ES-I3 (cell line): Measurements from ENCODE around the gene CERS6.

Source experiments
- H3K36me3 ChIP-seq: 2 replicates; pipeline ENCODE4 v1.6.1; 2013; ENCODE audit warnings: mild to moderate bottlenecking, low read length, control low read depth, moderate library complexity; ENCODE audit not compliant: insufficient read depth
- H3K4me1 ChIP-seq: 2 replicates; pipeline ENCODE4 v1.6.1; 2013; ENCODE audit warnings: mild to moderate bottlenecking, control low read depth, low read length; ENCODE audit not compliant: insufficient read depth
- H3K9ac ChIP-seq: 2 replicates; pipeline ENCODE4 v1.6.1; 2013; ENCODE audit warnings: low read depth, mild to moderate bottlenecking, low read length, moderate library complexity
- H3K9me3 ChIP-seq: 2 replicates; pipeline ENCODE4 v1.6.1; 2013; ENCODE audit warnings: mild to moderate bottlenecking, low read length, moderate library complexity; ENCODE audit not compliant: control insufficient read depth, insufficient read depth

CERS6 gene

DNA sequence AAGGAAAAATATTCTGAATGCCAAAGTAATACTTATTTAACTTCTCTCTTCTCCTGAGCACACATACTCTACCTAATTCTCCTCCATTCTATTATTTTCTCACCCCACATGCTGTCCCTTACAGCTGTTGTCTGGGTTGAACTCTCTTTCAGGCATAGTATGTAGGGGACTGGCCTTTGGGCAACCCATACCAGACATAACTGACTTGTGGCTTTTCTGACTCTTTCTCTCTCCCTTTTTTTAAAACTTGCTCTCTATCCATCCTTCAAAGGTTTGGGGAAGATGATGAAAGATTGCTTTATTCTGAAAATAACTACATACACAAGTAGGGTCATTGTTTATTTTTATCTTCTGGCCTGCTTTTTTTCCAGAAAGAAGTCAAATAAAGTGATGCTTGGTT is 276.4 kb downstream of the CERS6 start:
- H3K4me1 ChIP-seq: peaks cover 28% of the 10 kb centered on the region
- no peaks in the 10 kb centered on the region for H3K9me3 ChIP-seq
- no peaks in the 10 kb centered on the region for H3K36me3 ChIP-seq
- H3K9ac ChIP-seq: no peak overlapping the region

DNA sequence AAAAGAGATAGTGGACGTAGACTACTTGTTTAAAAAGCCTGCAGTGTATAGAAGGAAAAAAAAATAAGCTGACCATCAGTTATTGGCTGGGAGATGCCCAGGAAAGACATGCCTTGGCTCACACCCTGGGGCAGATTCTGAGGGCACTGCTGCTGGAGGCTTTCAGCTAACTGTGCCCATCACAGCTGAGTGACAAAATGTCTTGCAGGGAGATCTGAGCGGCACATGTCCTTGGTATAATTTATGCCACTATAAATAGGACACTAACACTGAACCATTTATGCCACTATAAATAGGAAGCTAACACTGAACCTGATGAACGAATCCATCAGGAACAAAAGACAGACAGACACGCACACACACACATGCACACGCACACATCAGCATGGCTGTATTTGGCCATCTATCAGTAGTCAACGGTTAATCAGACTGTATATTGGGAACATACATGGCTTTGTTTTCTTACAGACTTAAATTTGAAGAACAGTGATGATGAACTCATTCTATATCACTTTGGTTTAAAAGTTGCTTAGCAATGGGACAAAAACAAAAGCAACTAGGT is 278.2 kb downstream of the CERS6 start:
- Histone ChIP-seq H3K36me3 (no peaks in the 10 kb centered on the region), H3K9me3 (no peaks in the 10 kb centered on the region), H3K9ac (no peak overlapping the region), H3K4me1 (peaks cover 28% of the 10 kb centered on the region)

DNA sequence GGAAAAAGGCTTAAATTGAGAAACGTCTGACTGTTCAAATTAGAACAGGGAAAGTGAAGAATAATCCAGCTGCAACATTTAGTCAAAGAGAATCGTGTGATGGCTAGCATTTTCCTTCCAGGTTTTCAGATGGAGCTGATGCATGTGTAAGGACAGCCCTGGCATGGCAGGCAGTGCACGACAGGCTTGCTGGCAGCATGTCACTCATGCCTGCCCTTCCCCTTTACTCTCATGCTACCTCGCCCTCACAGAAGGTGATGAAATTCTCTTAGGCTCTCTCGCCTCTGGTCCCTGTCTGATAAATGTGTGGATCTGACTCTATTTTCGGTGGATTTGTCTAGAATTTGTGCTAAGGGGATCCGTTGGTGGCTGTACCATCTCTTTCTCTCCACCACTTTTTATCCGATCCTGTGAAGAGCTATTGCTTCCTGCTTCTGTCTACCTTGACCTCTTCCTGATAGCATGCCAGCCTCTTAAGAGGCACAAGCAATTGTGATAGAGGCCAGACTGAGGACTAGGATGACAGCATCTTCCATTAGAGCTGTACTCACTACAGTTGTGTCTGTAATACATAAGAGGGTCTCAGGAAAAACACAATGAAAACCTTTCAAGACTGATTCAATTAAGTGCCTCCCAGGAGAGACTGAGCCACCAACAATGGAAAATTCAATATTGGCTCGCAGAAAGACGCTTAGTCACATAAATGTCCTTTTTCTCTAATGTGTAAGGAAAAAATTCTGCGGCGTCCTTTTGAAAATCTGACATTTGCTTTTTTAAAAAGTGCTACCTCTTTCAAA is 280.8 kb downstream of the CERS6 start:
- no peaks in the 10 kb centered on the region for H3K36me3 ChIP-seq
- peaks cover 5% of the 10 kb centered on the region; the same call in 1 of the 2 replicates for H3K4me1 ChIP-seq
- no peaks in the 10 kb centered on the region for H3K9me3 ChIP-seq
- H3K9ac ChIP-seq: no peak overlapping the region

DNA sequence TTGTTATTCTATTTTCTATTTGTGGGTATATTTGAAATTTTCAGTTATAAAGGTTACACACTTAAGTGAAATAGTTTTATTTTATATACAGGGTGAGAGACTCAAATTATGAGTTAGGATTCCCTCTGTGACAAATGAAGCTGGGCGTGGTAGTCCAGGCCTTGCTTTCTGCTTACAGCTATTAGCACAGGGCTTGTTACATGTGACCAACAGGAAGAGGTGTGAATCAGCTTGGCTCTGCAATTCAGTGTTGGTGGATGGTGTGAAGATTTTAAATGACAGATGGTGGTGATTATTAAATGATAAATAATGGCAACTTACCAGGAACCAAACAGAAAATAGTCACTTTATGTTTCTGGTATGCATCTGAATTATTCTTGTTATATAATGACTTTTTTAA is 282.0 kb downstream of the CERS6 start:
- no peaks in the 10 kb centered on the region for H3K36me3 ChIP-seq
- no peak overlapping the region for H3K9ac ChIP-seq
- H3K4me1 ChIP-seq: no peaks in the 10 kb centered on the region
- H3K9me3 ChIP-seq: no peaks in the 10 kb centered on the region

DNA sequence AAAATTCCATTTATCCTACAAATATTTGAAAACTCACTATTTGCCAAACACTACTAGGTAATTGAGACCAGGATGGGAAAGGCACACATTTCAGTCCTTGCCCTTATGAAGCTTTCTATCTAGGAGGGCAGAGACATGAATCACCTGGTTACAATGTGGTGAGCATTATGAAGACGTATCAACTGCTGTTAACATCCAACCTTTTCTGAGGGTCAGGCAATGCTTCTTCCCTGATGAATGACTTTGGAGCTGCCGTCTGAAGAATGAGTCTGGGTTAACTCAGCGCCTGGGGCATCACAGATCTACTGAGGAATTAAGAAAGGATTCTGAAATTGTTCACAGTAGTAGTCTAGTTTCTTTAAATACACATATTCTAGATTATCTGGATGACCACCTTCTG is 284.3 kb downstream of the CERS6 start:
- H3K36me3 ChIP-seq: no peaks in the 10 kb centered on the region

DNA sequence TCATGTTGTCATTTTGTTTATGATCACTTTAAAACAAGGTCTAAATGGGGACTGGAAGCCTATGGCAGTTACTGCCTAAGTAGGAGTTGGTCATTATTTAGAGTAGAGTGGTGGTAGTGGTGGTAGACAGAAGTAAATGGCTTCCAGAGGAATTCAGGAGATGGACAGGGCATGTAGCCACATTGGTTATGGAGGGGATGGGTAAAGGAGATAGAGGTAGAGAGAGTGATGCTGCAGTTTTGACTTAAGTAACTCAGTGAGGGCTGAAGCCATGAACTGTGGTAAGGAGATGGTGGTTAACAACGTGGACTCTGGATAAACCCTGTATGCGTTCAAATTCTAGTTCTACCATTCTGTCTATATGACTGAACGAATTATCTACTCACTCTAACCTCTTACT is 284.7 kb downstream of the CERS6 start:
- H3K4me1 ChIP-seq: no peaks in the 10 kb centered on the region
- H3K9me3 ChIP-seq: no peaks in the 10 kb centered on the region
- H3K9ac ChIP-seq: no peak overlapping the region
- no peaks in the 10 kb centered on the region for H3K36me3 ChIP-seq

More for the DNA sequence above, 284.3 kb downstream of the CERS6 start:
- no peaks in the 10 kb centered on the region for H3K4me1 ChIP-seq
- H3K9ac ChIP-seq: no peak overlapping the region
- H3K9me3 ChIP-seq: no peaks in the 10 kb centered on the region

DNA sequence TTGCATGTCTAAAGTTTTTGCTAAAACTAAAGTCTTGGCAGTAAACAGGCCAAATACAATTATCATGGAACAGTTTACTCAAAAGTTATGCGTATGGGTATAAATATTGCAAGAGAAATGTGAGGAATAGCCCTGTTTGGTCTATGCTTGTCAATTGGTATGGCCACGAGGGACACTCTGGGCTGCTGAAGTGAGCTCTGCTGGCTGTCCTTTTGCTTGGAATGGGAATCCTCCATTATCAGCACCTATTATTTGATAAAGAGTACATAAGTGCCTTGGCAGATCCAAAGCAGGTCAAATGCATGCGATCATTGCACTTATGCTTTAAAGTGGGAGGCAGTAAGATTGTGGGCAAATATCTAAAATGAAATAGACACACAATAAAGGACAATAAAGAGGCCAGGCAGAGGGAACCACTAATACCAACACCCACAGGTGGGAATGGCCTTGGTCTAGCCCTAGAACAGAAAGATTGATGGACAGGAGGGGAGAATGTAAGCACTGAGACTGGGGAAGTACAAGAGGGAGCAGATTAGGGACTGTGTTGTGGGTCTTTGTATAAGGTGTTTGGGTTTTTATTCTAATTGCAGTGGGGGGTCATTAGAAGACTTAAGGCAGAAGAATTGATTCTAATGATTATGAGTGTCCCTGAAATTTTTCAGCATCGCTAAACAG is 286.3 kb downstream of the CERS6 start:
- Histone ChIP-seq H3K9ac (no peak overlapping the region), H3K4me1 (no peaks in the 10 kb centered on the region), H3K9me3 (no peaks in the 10 kb centered on the region), H3K36me3 (no peaks in the 10 kb centered on the region)

DNA sequence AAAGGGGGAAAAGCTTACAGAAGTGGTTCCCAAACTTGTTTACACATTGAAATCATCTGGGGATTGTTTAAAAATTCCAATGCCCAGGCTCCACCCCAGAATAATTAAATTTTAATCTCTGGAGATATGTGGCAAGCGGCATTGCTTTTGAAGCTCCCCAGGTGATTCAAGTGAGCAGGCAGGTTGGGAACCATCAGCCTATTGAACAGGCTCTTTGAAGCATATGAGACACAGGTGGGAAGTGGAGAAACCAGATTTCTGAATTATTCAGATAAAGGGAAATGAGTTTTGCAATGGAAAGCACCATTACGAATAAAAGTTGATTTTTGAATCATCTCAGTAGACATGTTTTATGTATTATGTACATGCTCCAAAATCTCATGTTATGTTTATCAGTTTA is 288.8 kb downstream of the CERS6 start:
- no peaks in the 10 kb centered on the region for H3K36me3 ChIP-seq
- no peaks in the 10 kb centered on the region for H3K9me3 ChIP-seq
- H3K9ac ChIP-seq: no peak overlapping the region
- no peaks in the 10 kb centered on the region; the same call in 1 of the 2 replicates for H3K4me1 ChIP-seq

DNA sequence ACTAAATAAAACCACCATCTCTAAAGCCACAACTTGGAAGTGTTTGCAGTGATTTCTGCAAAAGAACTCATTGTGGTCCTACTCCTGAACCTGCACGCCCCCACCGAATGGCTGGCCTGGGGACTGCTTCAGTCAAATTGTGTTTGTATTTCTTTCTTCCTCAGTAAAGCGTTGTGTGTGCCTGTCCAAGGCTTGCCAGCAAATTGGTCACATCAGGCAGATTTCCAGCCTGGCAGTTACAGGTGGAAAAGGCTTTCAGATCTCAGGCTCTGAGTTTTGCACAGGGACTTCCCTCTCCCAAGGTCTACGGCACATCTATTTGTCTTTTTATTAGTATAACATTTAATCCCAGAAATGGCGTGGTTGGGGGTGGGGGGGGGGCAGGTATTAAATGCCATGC is 292.4 kb downstream of the CERS6 start:
- Histone ChIP-seq H3K36me3 (no peaks in the 10 kb centered on the region), H3K9me3 (no peaks in the 10 kb centered on the region), H3K4me1 (no peaks in the 10 kb centered on the region; the same call in 1 of the 2 replicates), H3K9ac (no peak overlapping the region)

DNA sequence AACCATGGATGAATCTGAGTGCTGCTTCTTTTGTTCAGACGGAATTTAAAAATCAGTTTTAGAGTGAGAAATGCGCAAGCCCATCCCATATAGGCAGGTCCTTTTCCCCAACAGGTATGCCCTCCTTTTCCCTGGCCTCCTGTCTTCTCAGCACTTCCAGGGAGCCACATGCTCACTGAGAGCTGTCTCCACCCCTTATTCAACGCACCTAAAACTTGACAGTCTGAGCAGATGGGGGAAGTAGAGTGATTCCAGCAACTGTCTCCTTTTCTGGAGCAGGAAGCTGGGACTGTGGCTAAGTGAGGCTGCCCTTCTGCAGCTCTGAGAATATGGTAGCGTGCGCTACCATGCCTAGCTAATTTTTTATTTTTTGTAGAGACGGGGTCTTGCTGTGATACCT is 293.2 kb downstream of the CERS6 start:
- H3K9me3 ChIP-seq: no peaks in the 10 kb centered on the region
- no peak overlapping the region for H3K9ac ChIP-seq
- H3K4me1 ChIP-seq: no peaks in the 10 kb centered on the region; the same call in 1 of the 2 replicates
- H3K36me3 ChIP-seq: no peaks in the 10 kb centered on the region

DNA sequence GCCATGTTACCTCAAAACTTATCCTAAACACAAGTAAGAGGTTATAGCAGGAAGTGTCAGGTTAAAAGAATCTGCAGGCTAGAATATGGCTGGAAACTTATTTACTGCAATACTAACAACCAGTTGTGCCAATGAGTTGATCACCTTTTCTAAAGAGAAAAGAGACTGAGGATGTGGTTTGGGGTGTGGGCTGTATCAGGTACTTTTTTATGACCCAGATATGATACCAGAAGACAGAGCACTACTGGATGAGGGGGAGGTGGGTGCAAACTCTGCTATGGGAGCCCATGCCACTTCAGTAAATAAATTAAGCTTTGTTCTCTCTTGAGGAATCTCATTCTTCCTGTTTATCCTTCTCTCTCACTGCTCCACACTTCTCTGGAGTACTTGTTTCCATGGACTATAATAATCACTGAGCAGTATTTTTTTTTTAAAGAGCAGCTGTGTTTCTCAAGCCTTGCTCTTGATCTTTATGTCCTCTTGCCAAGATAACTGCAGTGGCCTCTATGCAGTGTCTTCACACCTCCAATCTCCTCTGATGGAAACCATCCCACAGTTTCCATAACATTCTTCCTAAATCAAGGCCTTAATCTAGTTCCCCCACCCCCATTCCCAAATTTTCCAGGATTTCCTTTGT is 295.1 kb downstream of the CERS6 start:
- no peaks in the 10 kb centered on the region; the same call in 1 of the 2 replicates for H3K4me1 ChIP-seq
- H3K36me3 ChIP-seq: no peaks in the 10 kb centered on the region
- H3K9me3 ChIP-seq: no peaks in the 10 kb centered on the region
- H3K9ac ChIP-seq: no peak overlapping the region

DNA sequence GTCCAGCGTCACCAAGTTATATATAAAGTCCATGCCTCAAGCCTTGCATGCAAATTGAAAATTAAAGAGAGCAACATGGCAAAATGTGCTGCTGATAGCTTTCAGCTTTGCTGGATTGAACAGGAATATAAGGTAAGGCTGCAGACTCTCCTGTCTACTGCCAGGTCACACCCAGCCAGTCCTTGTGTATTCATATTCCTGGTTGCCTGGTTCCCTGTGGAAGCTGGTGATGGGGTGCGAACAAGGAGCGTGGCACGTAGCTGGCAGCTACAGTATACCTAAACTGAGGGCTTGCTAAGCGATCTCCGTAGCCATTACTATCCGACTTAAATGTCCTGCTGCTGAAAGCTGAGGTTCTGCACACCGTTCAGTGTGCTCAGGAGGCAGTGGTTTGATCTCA is 296.3 kb downstream of the CERS6 start:
- Histone ChIP-seq H3K9me3 (no peaks in the 10 kb centered on the region), H3K9ac (no peak overlapping the region), H3K36me3 (no peaks in the 10 kb centered on the region), H3K4me1 (no peaks in the 10 kb centered on the region; the same call in 1 of the 2 replicates)

DNA sequence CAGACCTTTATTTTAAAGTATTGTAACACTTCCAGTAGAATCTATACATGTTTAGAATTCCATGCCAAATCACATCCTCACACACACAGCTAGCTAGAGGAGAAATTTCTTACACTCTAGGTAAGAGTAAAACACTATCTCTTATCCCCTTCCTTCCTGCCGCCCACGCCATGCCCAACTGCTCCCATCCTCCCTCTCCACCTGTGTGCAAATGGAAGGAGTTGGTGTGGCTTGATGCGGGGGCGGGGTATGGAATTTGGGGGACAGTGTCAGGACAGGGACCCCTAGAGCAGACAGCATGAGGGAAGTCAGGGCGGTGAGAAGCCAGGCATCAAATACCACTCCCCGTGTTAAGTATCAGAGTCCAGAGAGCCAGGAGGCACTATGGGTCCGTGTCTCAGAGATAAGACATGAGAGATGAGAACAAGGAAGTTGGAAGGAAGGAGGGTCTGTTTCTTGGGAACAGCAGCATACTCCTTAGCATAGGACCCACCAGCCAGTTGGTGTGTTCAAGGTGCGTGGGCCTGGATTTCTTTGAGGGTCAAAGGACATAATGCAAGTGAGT is 297.8 kb downstream of the CERS6 start:
- no peaks in the 10 kb centered on the region; the same call in 1 of the 2 replicates for H3K4me1 ChIP-seq

DNA sequence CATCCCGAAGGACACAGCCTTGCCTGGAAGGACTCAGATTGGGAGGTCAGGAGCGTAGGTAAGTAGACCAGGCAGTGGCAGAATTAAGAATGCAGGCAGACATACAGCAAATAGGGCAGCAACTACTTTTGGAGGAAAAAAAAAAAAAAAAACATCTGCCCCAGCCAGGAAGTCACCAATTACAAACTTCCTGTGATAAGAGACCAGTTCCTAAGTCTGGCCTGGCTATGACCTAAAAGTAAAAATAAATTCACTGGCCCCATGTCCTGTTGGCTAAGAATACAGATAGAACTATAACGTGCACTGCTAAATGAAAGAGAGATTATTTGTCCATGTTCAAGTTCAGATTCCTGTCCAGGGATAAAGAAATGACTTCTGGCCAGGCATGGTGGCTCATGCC is 301.2 kb downstream of the CERS6 start:
- no peak overlapping the region for H3K9ac ChIP-seq
- H3K36me3 ChIP-seq: no peaks in the 10 kb centered on the region
- no peaks in the 10 kb centered on the region; the same call in 1 of the 2 replicates for H3K4me1 ChIP-seq
- H3K9me3 ChIP-seq: no peaks in the 10 kb centered on the region

More for the DNA sequence above, 297.8 kb downstream of the CERS6 start:
- Histone ChIP-seq H3K36me3 (no peaks in the 10 kb centered on the region), H3K9me3 (no peaks in the 10 kb centered on the region), H3K9ac (no peak overlapping the region)
